Stimulated activated CD4-positive, alpha-beta T cell treated with anti-CD3 and anti-CD28 coated beads, Interleukin-4, amount 100 ng/mL, for 1 hour (primary cell): ENCODE data around the gene ZNF683.
"Not testable (repeated sequence)": the region's sequence is repeated elsewhere in the genome, so short reads cannot be mapped to it uniquely, and the experiment has no call there.

ENCODE experiments used
- DNase-seq: peaks from one replicate; pipeline ENCODE4 v3.0.0-alpha.2; 2020

The ZNF683 gene

GRCh38 chr1:26384076-26384475 is 11.5 kb upstream of the ZNF683 start:
- no peak for DNase-seq

GRCh38 chr1:26378879-26379251 is 6.3 kb upstream of the ZNF683 start:
- DNase-seq, result no peak

GRCh38 chr1:26378088-26378878 is 5.7 kb upstream of the ZNF683 start:
- peak; percentile 56 for DNase-seq

GRCh38 chr1:26376050-26376449 is 3.5 kb upstream of the ZNF683 start:
- no peak for DNase-seq

GRCh38 chr1:26375081-26375480 is 2.5 kb upstream of the ZNF683 start:
- no peak for DNase-seq

GRCh38 chr1:26374361-26374760 is 1.8 kb upstream of the ZNF683 start:
- DNase-seq, result not testable (repeated sequence)

- DNase-seq, result no peak
Measured at GRCh38 chr1:26373789-26374188, 1.2 kb upstream of the ZNF683 start.

- DNase-seq, result no peak
Measured at GRCh38 chr1:26373281-26373680, 731 bp upstream of the ZNF683 start.

GRCh38 chr1:26372039-26372438 is 511 bp downstream of the ZNF683 start:
- DNase-seq, result no peak

GRCh38 chr1:26370591-26371382 is 1.8 kb downstream of the ZNF683 start:
- no peak for DNase-seq

GRCh38 chr1:26368486-26368885 is 4.1 kb downstream of the ZNF683 start:
- DNase-seq, result no peak

GRCh38 chr1:26368006-26368405 is 4.5 kb downstream of the ZNF683 start:
- DNase-seq, result no peak

- no peak for DNase-seq
Measured at GRCh38 chr1:26367441-26367840, 5.1 kb downstream of the ZNF683 start.

GRCh38 chr1:26364956-26365355 is 7.6 kb downstream of the ZNF683 start:
- DNase-seq, result no peak

- DNase-seq, result peak; percentile 86
Measured at GRCh38 chr1:26363549-26364448, 8.8 kb downstream of the ZNF683 start.

GRCh38 chr1:26362331-26362730 is 10.2 kb downstream of the ZNF683 start:
- DNase-seq, result no peak

GRCh38 chr1:26361605-26362122 is 10.9 kb downstream of the ZNF683 start:
- DNase-seq, result no peak

GRCh38 chr1:26360807-26361604 is 11.5 kb downstream of the ZNF683 start:
- DNase-seq, result no peak

- DNase-seq, result peak; percentile 55
Measured at GRCh38 chr1:26359981-26360806, 12.4 kb downstream of the ZNF683 start.

GRCh38 chr1:26358411-26359384 is 13.9 kb downstream of the ZNF683 start:
- DNase-seq, result peak; percentile 54
